HCT116 (cell line): ENCODE measurements around the gene TMEM205. TPM values are rescaled to one million over a fixed set of nuclear protein-coding genes. Genes with fewer than 3 reads are reported as not detected.

Experiments used
- ATAC-seq: fragments of 200-7000 bp; cut with Tn5 transposase; 2 replicates; pipeline ENCODE4 v1.9.1; 2020; ENCODE audit warnings: mild to moderate bottlenecking, moderate library complexity
- BruUV-seq: library from RNA; stranded (reverse); fragments of 400-500 nt; replicated peaks from 2 replicates; lab custom pipeline; 2021; lab: Mats Ljungman, UMichigan
- CTCF ChIA-PET: fragments of 300-600 bp; sonication (Branson Sonifier 250); formaldehyde crosslinking; loops from one replicate; lab custom pipeline; 2021; ENCODE audit warnings: antibody characterized with exemption; lab: Charles Lee
- POLR2A ChIA-PET: fragments of 300-600, 350-600 bp; sonication (Branson Sonifier 250); formaldehyde crosslinking; loops from one replicate; lab custom pipeline; 2021; ENCODE audit warnings: antibody characterized with exemption; lab: Charles Lee
- RAD21 ChIA-PET, 2 experiments: fragments of 300-600 bp; sonication (Branson Sonifier 250); formaldehyde crosslinking; loops; one replicate each; lab custom pipeline; 2023; ENCODE audit warnings: low total read pairs in 2 of 2; ENCODE audit not compliant: uncharacterized antibody in 2 of 2, unreplicated experiment in 2 of 2, low non-redundant PET in 1 of 2; lab: Charles Lee
- DNase-seq: peaks from one replicate; pipeline ENCODE4 v3.0.0-alpha.2; 2010; ENCODE audit warnings: low read depth, low spot score
- H2AFZ ChIP-seq: fragments of 200-600 bp; shearing (Covaris generic), sonication (generic); 2 replicates; pipeline ENCODE4 v1.6.1; 2017; ENCODE audit warnings: low read depth, mixed run types, mixed read lengths, antibody characterized with exemption, low read length; ENCODE audit not compliant: poor library complexity, severe bottlenecking
- H3K27ac ChIP-seq: 2 replicates; pipeline ENCODE4 v1.5.1; 2012; ENCODE audit warnings: low read depth, low read length
- H3K27me3 ChIP-seq: fragments of 200-600 bp; sonication (generic); 2 replicates; pipeline ENCODE4 v1.6.1; 2016; ENCODE audit warnings: mixed run types, low read length, mixed read lengths; ENCODE audit not compliant: insufficient read depth
- H3K36me3 ChIP-seq, 2 experiments: fragments of 200-500 bp in 1 of 2; fragments of 200-600 bp in 1 of 2; sonication (Bioruptor generic) in 1 of 2; sonication (generic) in 1 of 2; 2 replicates each; pipeline versions ENCODE4 v1.5.1 to v1.6.1; 2014 to 2016; ENCODE audit warnings: low read length in 2 of 2, inconsistent platforms in 1 of 2, mixed read lengths in 1 of 2, mixed run types in 1 of 2; ENCODE audit not compliant: insufficient read depth in 2 of 2, control insufficient read depth in 1 of 2
- H3K4me1 ChIP-seq, 2 experiments: fragments of 200-600 bp in 1 of 2; sonication (generic) in 1 of 2; 2 replicates each; pipeline versions ENCODE4 v1.5.1 to v1.6.1; 2012 to 2017; ENCODE audit warnings: low read length in 2 of 2, inconsistent platforms in 1 of 2, mild to moderate bottlenecking in 1 of 2, mixed read lengths in 1 of 2, mixed run types in 1 of 2, moderate library complexity in 1 of 2; ENCODE audit not compliant: insufficient read depth in 2 of 2, control insufficient read depth in 1 of 2
- H3K4me2 ChIP-seq: fragments of 200-600 bp; sonication (generic); 2 replicates; pipeline ENCODE4 v1.6.1; 2017; ENCODE audit warnings: mixed run types, low read length, mixed read lengths
- H3K4me3 ChIP-seq, 2 experiments: fragments of 200-600 bp in 1 of 2; sonication (generic) in 1 of 2; replicated peaks in 1 of 2; 2 replicates each; pipeline ENCODE4 v1.5.1; 2011 to 2016; ENCODE audit warnings: low read length in 2 of 2, control low read depth in 1 of 2, low read depth in 1 of 2, mild to moderate bottlenecking in 1 of 2, mixed read lengths in 1 of 2, mixed run types in 1 of 2
- H3K79me2 ChIP-seq: fragments of 200-600 bp; sonication (generic); 2 replicates; pipeline ENCODE4 v1.6.1; 2017; ENCODE audit warnings: mild to moderate bottlenecking, mixed run types, low read length, moderate library complexity, mixed read lengths; ENCODE audit not compliant: insufficient read depth
- H3K9ac ChIP-seq: fragments of 200-600 bp; sonication (generic); 2 replicates; pipeline ENCODE4 v1.6.1; 2016; ENCODE audit warnings: low read length, mixed read lengths
- H3K9me2 ChIP-seq: fragments of 200-600 bp; sonication (generic), shearing (Covaris generic); 2 replicates; pipeline ENCODE4 v1.6.1; 2017; ENCODE audit warnings: mixed run types, mild to moderate bottlenecking, moderate library complexity; ENCODE audit not compliant: insufficient read depth
- H3K9me3 ChIP-seq, 2 experiments: fragments of 200-500 bp in 1 of 2; fragments of 200-600 bp in 1 of 2; sonication (Bioruptor generic) in 1 of 2; sonication (generic) in 1 of 2; 2 replicates each; pipeline ENCODE4 v1.6.1; 2014 to 2017; ENCODE audit warnings: low read length in 2 of 2, mixed read lengths in 2 of 2, inconsistent platforms in 1 of 2, low read depth in 1 of 2, mild to moderate bottlenecking in 1 of 2, mixed run types in 1 of 2, moderate library complexity in 1 of 2; ENCODE audit not compliant: control insufficient read depth in 1 of 2, insufficient read depth in 1 of 2
- H4K20me1 ChIP-seq: fragments of 200-600 bp; sonication (generic), shearing (Covaris generic); 2 replicates; pipeline ENCODE4 v1.6.1; 2017; ENCODE audit warnings: mixed run types, mild to moderate bottlenecking, moderate library complexity; ENCODE audit not compliant: insufficient read depth
- CBX3 ChIP-seq: IDR thresholded peaks from 2 replicates; pipeline ENCODE4 v1.6.1; 2012; ENCODE audit warnings: low read depth
- CEBPB ChIP-seq: IDR thresholded peaks from 2 replicates; pipeline ENCODE4 v1.6.1; 2012; ENCODE audit warnings: low read depth
- EGR1 ChIP-seq: IDR thresholded peaks from 2 replicates; pipeline ENCODE4 v1.6.1; 2012; ENCODE audit warnings: low read depth
- JUND ChIP-seq: IDR thresholded peaks from 2 replicates; pipeline ENCODE4 v1.6.1; 2012
- POLR2A ChIP-seq: IDR thresholded peaks from 2 replicates; pipeline ENCODE4 v1.7.0; 2011; ENCODE audit warnings: borderline replicate concordance; ENCODE audit not compliant: insufficient read depth, insufficient read length; ENCODE audit errors: extremely low read depth
- POLR2AphosphoS5 ChIP-seq: IDR thresholded peaks from 2 replicates; pipeline ENCODE4 v1.6.1; 2011; ENCODE audit warnings: mild to moderate bottlenecking, low read depth, low read length, moderate library complexity
- SIN3A ChIP-seq: IDR thresholded peaks from 2 replicates; pipeline ENCODE4 v1.6.1; 2012; ENCODE audit warnings: low read depth
- SP1 ChIP-seq: IDR thresholded peaks from 2 replicates; pipeline ENCODE4 v1.6.1; 2012; ENCODE audit warnings: low read depth
- TCF7L2 ChIP-seq: IDR thresholded peaks from 2 replicates; pipeline ENCODE4 v1.7.0; 2011; ENCODE audit warnings: borderline replicate concordance, inconsistent platforms; ENCODE audit not compliant: insufficient read depth, insufficient read length; ENCODE audit errors: extremely low read depth
- YY1 ChIP-seq: IDR thresholded peaks from 2 replicates; pipeline ENCODE4 v1.6.1; 2011; ENCODE audit warnings: low read length, low read depth, moderate library complexity, mild to moderate bottlenecking; ENCODE audit not compliant: insufficient replicate concordance; ENCODE audit errors: extremely low read depth
- ZFX ChIP-seq: fragments of 450-650 bp; IDR thresholded peaks from 2 replicates; pipeline ENCODE4 v1.6.1; 2017
- ZNF274 ChIP-seq: fragments of 200-500 bp; sonication (Bioruptor generic); IDR thresholded peaks from 2 replicates; pipeline ENCODE4 v1.6.1; 2014; ENCODE audit warnings: mild to moderate bottlenecking, low read depth, low read length, inconsistent platforms
- intact Hi-C: fragments of 100-400 bp; cut with micrococcal nuclease; formaldehyde crosslinking; loops from 2 replicates; pipeline ENCODE4 v1.10.0; 2022
- total RNA-seq: library from RNA; stranded (reverse); gene quantifications from one replicate; pipeline ENCODE4 v1.2.1, GENCODE V29; 2021; ENCODE audit not compliant: unreplicated experiment
- TF ChIP-seq, protein P1 (sequence below), 3 experiments: fragments of 200-600 bp in 1 of 3; sonication (generic) in 1 of 3; IDR thresholded peaks in 2 of 3; conservative IDR thresholded peaks in 1 of 3; 2 replicates each; pipeline ENCODE4 v1.5.1; 2012 to 2017; ENCODE audit warnings: low read depth in 2 of 3, low read length in 2 of 3, antibody characterized with exemption in 1 of 3, borderline replicate concordance in 1 of 3, control low read depth in 1 of 3, mild to moderate bottlenecking in 1 of 3, mixed read lengths in 1 of 3, mixed run types in 1 of 3, moderate library complexity in 1 of 3; ENCODE audit not compliant: insufficient read depth in 1 of 3
- TF ChIP-seq, protein P2 (sequence below): IDR thresholded peaks from 2 replicates; pipeline ENCODE4 v1.6.1; 2012
- TF ChIP-seq, protein P3 (sequence below): IDR thresholded peaks from 2 replicates; pipeline ENCODE4 v1.6.1; 2011; ENCODE audit warnings: mild to moderate bottlenecking, low read length, moderate library complexity; ENCODE audit not compliant: insufficient replicate concordance; ENCODE audit errors: extremely low read depth

The TMEM205 gene
- total RNA-seq, 1 experiment from 2014 or later = 55.9 TPM

DNA sequence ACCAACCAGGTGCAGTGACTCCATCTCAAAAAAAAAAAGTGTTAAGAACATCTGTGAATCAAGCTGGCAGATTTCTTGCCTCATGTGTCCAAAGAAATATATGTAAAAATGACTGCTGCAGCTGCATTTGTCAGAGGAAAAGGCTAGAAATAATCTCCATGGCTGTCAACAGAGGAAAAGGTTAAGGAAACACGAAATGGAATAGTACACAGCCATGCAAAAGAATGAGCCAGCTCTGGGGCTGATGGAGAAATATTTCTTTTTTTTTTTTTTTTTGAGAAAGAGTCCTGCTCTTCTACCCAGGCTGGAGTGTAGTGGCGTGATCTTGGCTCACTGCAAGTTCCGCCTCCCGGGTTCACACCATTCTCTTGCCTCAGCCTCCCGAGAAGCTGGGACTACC is 13.2 kb downstream of the TMEM205 start (continued):
- TF ChIP-seq, protein P1, sequence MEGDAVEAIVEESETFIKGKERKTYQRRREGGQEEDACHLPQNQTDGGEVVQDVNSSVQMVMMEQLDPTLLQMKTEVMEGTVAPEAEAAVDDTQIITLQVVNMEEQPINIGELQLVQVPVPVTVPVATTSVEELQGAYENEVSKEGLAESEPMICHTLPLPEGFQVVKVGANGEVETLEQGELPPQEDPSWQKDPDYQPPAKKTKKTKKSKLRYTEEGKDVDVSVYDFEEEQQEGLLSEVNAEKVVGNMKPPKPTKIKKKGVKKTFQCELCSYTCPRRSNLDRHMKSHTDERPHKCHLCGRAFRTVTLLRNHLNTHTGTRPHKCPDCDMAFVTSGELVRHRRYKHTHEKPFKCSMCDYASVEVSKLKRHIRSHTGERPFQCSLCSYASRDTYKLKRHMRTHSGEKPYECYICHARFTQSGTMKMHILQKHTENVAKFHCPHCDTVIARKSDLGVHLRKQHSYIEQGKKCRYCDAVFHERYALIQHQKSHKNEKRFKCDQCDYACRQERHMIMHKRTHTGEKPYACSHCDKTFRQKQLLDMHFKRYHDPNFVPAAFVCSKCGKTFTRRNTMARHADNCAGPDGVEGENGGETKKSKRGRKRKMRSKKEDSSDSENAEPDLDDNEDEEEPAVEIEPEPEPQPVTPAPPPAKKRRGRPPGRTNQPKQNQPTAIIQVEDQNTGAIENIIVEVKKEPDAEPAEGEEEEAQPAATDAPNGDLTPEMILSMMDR (IDR thresholded peaks at IDR 0.05 in 2 of 3, conservative IDR thresholded peaks at IDR 0.05 in 1 of 3; ENCODE audit: borderline replicate concordance in 1 of 3, insufficient read depth in 1 of 3, low read depth in 2 of 3, low read length in 2 of 3) = no peak
- no peak for TF ChIP-seq JUND
- TF ChIP-seq, protein P2, sequence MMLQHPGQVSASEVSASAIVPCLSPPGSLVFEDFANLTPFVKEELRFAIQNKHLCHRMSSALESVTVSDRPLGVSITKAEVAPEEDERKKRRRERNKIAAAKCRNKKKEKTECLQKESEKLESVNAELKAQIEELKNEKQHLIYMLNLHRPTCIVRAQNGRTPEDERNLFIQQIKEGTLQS = no peak

DNA sequence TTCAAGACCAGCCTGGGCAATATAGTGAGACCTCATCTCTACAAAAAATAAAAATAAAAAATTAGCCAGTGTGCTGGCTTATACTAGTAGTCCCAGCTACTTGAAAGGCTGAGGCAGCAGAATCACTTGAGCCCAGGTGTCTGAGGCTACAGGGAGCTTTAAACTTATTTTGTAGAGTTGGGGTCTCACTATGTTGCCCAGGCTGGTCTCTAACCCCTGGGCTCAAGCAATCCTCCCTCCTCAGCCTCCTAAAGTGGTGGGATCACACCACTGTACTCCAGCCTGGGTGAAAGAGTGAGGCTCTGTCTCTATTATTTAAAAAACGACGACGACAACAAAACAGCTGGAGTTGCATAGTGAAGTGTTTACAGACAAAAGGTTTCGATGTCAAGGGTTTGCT is 14.6 kb downstream of the TMEM205 start:
- Histone ChIP-seq H3K4me3 (no peak overlapping the region), H3K79me2 (no peaks in the 10 kb centered on the region), H4K20me1 (no peaks in the 10 kb centered on the region), H3K36me3 (peaks cover 7 to 19% of the 10 kb centered on the region in 2 experiments), H3K9me2 (no peaks in the 10 kb centered on the region), H3K4me2 (no peak overlapping the region), H3K27me3 (no peaks in the 10 kb centered on the region), H2AFZ (no peak overlapping the region), H3K27ac (no peak overlapping the region), H3K9ac (no peak overlapping the region), H3K4me1 (no peaks in the 10 kb centered on the region), H3K9me3 (no peaks in the 10 kb centered on the region)
- ChIA-PET CTCF (interaction anchor here (1.0 kb wide), 1 partner anchor 9 kb away, joined by 3 read pairs; no protein-coding TSS in a partner anchor), POLR2A (interaction anchor here (0.6 kb wide), 1 partner anchor 1529 kb away, joined by 3 read pairs; no protein-coding TSS in a partner anchor), RAD21 (no interaction called here)
- DNase-seq (no peak), ATAC-seq (no peak)
- BruUV-seq = no TSS peak
- intact Hi-C loops = no loop called here
- no peak for TF ChIP-seq SIN3A
- TF ChIP-seq, protein P3, sequence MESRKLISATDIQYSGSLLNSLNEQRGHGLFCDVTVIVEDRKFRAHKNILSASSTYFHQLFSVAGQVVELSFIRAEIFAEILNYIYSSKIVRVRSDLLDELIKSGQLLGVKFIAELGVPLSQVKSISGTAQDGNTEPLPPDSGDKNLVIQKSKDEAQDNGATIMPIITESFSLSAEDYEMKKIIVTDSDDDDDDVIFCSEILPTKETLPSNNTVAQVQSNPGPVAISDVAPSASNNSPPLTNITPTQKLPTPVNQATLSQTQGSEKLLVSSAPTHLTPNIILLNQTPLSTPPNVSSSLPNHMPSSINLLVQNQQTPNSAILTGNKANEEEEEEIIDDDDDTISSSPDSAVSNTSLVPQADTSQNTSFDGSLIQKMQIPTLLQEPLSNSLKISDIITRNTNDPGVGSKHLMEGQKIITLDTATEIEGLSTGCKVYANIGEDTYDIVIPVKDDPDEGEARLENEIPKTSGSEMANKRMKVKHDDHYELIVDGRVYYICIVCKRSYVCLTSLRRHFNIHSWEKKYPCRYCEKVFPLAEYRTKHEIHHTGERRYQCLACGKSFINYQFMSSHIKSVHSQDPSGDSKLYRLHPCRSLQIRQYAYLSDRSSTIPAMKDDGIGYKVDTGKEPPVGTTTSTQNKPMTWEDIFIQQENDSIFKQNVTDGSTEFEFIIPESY = no peak
- no peak for TF ChIP-seq EGR1
- TF ChIP-seq CBX3 = no peak
- no peak for TF ChIP-seq TCF7L2
- TF ChIP-seq CEBPB = no peak
- TF ChIP-seq ZNF274 = no peak
- TF ChIP-seq SP1 = no peak
- TF ChIP-seq POLR2A = no peak
- TF ChIP-seq ZFX = no peak
- TF ChIP-seq, protein P1 (IDR thresholded peaks at IDR 0.05 in 2 of 3, conservative IDR thresholded peaks at IDR 0.05 in 1 of 3; ENCODE audit: borderline replicate concordance in 1 of 3, insufficient read depth in 1 of 3, low read depth in 2 of 3, low read length in 2 of 3) = no peak
- TF ChIP-seq YY1 = no peak
- TF ChIP-seq POLR2AphosphoS5 = no peak
- no peak for TF ChIP-seq JUND
